Measurements from ENCODE around the gene GTF2H2C_2.
"Not testable (repeated sequence)": the region's sequence is repeated elsewhere in the genome, so short reads cannot be mapped to it uniquely, and the experiment has no call there.

The GTF2H2C_2 gene

DNA sequence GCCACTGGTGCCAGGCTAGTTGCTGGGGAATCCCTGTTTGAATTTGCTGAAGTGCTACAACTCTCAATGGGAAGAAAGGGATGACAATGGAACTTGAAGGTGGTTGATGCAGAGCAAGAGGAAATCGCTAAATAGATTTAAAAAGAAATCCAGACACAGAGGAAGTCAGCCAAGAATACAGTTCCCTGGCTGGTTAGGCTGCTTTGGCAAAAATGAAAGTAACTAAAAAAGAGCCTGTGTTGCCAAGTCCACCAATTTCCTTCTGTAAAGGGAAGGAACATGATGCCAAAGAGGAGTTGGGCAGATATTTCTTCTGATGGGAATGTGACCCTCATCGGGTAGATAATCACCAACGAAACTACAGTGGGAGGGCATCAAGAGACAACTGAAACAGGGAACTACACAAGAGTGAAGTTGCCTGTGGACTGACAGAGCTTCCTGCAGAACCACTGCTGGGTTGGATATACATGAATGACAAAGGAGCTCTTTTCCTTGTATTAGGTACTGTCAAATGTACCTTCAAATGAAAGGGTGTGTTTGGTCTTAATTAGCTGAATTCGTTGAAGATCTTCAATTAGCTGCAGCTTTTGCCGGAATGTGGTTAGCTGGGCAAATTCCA is 49.0 kb downstream of the GTF2H2C_2 start:
- H3K4me1 ChIP-seq; intact Hi-C loops (cut with DNase I; ENCODE audit: low total_unique reads): not testable (repeated sequence)
- no CpG with 5 or more reads among the region's 5 CpGs for WGBS, 2 donors (ENCODE audit: low coverage in 1 of 2)

DNA sequence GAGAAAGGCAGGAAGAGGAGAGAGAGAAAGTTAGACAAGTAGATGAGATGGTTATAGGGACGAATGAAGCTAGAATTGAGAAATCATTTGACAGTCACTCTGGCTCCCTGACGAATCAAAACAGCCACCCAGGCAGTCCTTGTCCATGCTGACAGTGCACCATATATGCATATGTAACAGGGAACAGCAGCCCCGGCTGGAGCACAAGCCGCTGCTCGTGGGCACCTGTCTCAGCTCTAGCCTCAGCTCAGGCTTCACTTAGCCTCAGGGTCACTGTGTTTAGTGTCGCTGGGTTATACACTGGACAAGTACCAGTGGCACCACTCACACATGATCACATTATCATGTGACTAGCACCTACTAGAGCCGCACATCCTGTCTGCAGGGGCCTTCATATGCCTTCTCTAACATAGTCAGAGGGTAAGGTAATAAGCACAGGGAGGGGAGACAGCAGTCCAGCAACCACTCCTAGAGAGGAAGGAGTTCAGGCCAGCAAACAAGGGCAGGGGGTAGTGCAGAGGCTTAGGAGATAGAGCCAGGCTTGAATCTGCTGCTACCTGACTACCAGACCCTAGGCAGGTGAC is 54.9 kb downstream of the GTF2H2C_2 start:
- in situ Hi-C loops (cut with MboI; ENCODE audit: low pct_ligation_motif_present in 1 of 4, low pct_unique_long_range_greater_than_20kb in 1 of 4, low sequenced_read_pairs in 3 of 4); DNase-seq; H3K9me3 ChIP-seq; H3K27me3 ChIP-seq; H3K36me3 ChIP-seq; H3K27ac ChIP-seq; H3K4me1 ChIP-seq; intact Hi-C loops (cut with DNase I; ENCODE audit: low total_unique reads); H3K4me3 ChIP-seq: not testable (repeated sequence)
- WGBS, 2 donors (ENCODE audit: low coverage in 1 of 2): no CpG with 5 or more reads among the region's 7 CpGs

More for the DNA sequence above, 49.0 kb downstream of the GTF2H2C_2 start:
- H3K9me3 ChIP-seq; H3K27ac ChIP-seq; H3K36me3 ChIP-seq; DNase-seq; H3K4me3 ChIP-seq; H3K27me3 ChIP-seq; in situ Hi-C loops (cut with MboI; ENCODE audit: low pct_ligation_motif_present in 1 of 4, low pct_unique_long_range_greater_than_20kb in 1 of 4, low sequenced_read_pairs in 3 of 4): not testable (repeated sequence)

Measured in transverse colon (tissue), 4 donors.